ENCODE measurements around the gene SPRY4. TPM values are rescaled to one million over a fixed set of nuclear protein-coding genes. Genes with fewer than 3 reads are reported as not detected.

Gene SPRY4
- total and polyA plus RNA-seq, 2 of the 8 experiments (the other 6 are each of a cell fraction or from before 2014, with no cell fraction given) = 59.1 to 113 TPM

- TF ChIP-seq, protein P1, sequence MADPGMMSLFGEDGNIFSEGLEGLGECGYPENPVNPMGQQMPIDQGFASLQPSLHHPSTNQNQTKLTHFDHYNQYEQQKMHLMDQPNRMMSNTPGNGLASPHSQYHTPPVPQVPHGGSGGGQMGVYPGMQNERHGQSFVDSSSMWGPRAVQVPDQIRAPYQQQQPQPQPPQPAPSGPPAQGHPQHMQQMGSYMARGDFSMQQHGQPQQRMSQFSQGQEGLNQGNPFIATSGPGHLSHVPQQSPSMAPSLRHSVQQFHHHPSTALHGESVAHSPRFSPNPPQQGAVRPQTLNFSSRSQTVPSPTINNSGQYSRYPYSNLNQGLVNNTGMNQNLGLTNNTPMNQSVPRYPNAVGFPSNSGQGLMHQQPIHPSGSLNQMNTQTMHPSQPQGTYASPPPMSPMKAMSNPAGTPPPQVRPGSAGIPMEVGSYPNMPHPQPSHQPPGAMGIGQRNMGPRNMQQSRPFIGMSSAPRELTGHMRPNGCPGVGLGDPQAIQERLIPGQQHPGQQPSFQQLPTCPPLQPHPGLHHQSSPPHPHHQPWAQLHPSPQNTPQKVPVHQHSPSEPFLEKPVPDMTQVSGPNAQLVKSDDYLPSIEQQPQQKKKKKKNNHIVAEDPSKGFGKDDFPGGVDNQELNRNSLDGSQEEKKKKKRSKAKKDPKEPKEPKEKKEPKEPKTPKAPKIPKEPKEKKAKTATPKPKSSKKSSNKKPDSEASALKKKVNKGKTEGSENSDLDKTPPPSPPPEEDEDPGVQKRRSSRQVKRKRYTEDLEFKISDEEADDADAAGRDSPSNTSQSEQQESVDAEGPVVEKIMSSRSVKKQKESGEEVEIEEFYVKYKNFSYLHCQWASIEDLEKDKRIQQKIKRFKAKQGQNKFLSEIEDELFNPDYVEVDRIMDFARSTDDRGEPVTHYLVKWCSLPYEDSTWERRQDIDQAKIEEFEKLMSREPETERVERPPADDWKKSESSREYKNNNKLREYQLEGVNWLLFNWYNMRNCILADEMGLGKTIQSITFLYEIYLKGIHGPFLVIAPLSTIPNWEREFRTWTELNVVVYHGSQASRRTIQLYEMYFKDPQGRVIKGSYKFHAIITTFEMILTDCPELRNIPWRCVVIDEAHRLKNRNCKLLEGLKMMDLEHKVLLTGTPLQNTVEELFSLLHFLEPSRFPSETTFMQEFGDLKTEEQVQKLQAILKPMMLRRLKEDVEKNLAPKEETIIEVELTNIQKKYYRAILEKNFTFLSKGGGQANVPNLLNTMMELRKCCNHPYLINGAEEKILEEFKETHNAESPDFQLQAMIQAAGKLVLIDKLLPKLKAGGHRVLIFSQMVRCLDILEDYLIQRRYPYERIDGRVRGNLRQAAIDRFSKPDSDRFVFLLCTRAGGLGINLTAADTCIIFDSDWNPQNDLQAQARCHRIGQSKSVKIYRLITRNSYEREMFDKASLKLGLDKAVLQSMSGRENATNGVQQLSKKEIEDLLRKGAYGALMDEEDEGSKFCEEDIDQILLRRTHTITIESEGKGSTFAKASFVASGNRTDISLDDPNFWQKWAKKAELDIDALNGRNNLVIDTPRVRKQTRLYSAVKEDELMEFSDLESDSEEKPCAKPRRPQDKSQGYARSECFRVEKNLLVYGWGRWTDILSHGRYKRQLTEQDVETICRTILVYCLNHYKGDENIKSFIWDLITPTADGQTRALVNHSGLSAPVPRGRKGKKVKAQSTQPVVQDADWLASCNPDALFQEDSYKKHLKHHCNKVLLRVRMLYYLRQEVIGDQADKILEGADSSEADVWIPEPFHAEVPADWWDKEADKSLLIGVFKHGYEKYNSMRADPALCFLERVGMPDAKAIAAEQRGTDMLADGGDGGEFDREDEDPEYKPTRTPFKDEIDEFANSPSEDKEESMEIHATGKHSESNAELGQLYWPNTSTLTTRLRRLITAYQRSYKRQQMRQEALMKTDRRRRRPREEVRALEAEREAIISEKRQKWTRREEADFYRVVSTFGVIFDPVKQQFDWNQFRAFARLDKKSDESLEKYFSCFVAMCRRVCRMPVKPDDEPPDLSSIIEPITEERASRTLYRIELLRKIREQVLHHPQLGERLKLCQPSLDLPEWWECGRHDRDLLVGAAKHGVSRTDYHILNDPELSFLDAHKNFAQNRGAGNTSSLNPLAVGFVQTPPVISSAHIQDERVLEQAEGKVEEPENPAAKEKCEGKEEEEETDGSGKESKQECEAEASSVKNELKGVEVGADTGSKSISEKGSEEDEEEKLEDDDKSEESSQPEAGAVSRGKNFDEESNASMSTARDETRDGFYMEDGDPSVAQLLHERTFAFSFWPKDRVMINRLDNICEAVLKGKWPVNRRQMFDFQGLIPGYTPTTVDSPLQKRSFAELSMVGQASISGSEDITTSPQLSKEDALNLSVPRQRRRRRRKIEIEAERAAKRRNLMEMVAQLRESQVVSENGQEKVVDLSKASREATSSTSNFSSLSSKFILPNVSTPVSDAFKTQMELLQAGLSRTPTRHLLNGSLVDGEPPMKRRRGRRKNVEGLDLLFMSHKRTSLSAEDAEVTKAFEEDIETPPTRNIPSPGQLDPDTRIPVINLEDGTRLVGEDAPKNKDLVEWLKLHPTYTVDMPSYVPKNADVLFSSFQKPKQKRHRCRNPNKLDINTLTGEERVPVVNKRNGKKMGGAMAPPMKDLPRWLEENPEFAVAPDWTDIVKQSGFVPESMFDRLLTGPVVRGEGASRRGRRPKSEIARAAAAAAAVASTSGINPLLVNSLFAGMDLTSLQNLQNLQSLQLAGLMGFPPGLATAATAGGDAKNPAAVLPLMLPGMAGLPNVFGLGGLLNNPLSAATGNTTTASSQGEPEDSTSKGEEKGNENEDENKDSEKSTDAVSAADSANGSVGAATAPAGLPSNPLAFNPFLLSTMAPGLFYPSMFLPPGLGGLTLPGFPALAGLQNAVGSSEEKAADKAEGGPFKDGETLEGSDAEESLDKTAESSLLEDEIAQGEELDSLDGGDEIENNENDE (IDR thresholded peaks at IDR 0.05; ENCODE audit: insufficient replicate concordance, low read length) = no peak
- no peak for TF ChIP-seq SIN3A (conservative IDR thresholded peaks at IDR 0.05 in 1 of 2, IDR thresholded peaks at IDR 0.05 in 1 of 2; ENCODE audit: low read depth in 1 of 2, low read length in 2 of 2)
- no peak for TF ChIP-seq CBX5 (IDR thresholded peaks at IDR 0.05; ENCODE audit: low read depth, low read length)
- TF ChIP-seq RFX5 (IDR thresholded peaks at IDR 0.05; ENCODE audit: borderline replicate concordance, low read depth, low read length) = no peak
- TF ChIP-seq BRCA1 (IDR thresholded peaks at IDR 0.05; ENCODE audit: low read depth, low read length) = no peak
Observed at GRCh38 chr5:142293486-142293885, 31.3 kb downstream of the SPRY4 start (continued).

All from H1 (cell line).